GM19468 (cell line): ENCODE data around the gene KCNK7.

Experiments
- ATAC-seq: cut with Tn5 transposase; IDR thresholded peaks from one replicate; pipeline ENCODE4 v1.9.1; 2021; ENCODE audit warnings: mild to moderate bottlenecking, moderate library complexity, moderate number of reproducible peaks; ENCODE audit not compliant: unreplicated experiment; ENCODE audit errors: extremely low read depth

Gene KCNK7

DNA sequence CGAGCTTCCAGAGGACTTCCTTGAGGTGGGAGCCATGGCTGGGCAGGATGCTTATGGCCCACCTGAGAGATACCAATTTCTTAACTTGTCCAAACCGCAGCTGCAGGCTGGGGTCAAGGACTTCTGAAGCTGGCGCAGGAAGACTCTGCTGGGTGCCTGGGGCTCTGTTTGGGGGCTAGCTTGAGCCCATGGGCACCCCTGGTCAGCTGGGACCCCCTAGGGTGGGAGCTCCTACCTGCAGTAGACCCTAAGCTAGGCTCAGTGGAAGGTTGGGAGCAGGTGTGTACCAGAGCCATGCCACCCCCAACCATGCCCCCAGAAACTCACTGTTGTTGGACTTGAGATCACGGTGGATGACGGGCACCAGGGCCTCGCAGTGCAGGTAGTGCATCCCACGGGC, 17.1 kb upstream of the KCNK7 start:
- ATAC-seq = no peak

DNA sequence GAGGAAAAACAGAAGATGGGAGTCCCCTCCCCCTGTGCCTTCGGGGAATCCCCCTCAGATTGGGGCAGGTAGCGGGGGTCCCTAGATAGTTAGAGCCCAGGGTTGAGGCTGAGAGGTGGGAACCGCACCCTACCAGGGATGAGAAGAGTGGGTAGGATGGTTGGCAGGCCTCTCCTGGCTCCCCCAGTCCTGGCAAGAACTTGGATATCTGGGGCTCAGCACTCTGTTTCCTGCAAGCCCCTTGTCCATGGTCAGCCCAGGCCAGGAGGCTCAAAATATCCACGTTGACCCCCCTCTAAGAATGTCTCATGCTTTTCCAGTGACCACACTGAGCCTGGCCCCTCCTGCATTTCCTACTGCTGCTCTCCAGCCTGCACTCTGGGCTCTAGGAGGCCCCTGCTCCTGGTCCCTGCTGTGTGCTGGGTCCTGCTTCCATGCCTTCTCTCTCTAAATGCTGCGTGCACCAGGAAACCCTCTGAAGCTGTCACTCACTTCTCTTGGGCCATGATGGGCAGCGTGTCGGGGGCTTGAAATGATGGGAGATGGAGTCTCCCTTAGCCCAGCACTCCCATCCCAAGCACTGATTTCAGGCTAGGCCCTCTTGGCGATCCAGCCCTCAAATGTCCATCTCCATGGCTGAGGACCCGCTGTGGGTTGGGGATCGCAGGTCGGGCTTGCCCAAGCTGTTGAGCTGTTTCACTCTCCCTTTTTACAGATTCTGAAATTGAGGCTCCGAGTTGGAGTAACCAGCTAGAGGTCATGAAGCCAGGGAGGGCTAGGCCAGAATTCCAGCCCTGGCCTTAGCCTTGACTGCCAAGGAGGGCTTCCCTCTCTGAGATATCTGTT, 16.4 kb upstream of the KCNK7 start:
- no peak for ATAC-seq

DNA sequence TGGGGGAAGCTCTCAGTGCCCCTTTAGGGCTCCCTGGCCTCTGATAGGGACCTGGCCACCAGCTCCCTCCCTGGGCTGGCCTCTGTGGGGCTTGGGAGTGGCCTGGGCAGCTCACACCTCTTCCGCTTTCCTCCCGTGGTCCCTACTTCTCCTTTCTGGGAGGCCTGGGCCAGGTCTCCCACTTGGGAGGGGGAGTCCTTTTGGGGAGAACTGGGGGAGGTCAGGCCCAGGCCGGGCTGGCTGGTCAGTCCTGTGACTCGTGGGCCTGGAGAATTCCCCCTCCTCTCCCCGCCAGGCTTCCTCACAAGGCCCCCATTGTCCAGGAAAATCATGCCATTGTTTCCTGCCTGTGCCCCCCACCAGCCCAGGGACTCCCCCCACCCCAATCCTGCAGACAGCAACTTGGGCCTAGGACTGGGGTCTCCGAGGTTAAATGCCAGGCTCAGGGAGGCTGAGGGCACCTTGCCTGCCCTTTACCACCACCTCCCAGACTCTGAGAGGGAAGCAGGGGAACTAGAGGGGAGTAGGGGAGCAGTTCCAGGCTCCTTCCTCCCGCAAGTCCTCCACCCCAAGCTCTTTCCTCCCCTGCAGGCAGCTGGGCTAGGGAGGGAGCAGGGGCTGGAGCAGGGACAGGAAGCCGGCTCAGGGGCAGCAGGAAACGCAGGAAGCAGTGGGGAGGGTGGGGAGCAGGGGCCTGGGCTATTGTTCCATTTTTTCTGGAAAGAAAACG, 15.6 kb upstream of the KCNK7 start:
- no peak for ATAC-seq

DNA sequence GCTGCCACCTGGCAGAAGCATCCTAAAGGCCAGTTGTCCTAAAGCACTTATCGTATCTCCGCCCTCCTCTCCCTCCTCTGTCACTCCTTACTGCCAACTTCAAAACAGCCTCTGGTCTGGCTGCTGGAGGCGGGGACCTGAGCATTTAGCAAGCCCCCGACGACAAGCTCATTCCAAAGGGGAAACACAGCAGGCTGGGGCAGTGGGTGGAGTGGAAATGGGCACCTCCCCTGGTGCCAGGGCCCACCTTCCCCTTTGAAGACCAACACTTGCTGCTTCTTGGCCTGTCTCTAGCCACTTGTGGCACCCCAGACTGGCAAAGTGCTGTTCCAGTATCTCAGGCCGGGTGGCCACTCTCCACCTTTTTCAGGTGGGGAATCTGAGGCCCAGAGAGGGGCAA, 14.8 kb upstream of the KCNK7 start:
- no peak for ATAC-seq

DNA sequence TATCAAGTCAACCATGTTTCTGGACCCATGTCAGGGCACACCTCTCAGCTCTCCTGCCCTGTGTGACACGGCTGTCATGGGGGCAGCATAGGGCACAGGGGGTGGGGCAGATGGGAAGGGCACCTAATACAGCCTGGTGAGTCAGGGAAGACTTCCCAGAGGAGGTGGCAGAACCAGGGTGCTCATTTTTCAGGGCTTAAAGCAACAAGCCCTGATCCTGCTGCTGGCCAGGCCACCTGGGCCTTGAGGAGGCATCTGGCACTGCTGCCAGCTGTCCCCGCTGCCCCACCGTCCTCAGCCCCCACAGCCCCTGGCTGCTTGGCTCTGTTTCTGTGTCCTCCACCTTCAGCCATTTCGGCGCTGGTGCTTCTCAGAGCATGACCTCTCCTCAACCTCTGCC, 14.1 kb upstream of the KCNK7 start:
- no peak for ATAC-seq

DNA sequence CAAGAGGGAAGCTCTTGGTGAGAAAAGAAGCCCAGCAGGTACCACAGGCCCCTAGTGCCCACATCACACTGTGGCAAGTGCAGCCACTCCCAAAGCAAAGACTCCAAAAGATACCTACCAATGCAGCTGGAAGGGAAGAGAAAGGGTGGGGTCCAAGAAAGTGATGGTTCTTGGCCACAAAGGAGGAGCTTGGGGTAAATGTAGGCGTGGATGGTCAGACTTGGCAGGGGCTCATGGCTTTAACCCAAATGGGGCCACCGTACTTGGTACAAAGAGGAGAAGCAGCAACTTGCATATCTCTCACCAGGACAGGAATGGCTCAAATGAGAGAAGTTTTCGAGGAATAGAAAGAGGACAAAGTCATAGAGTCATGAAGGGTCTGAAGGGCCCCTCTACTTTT, 13.6 kb upstream of the KCNK7 start:
- no peak for ATAC-seq

DNA sequence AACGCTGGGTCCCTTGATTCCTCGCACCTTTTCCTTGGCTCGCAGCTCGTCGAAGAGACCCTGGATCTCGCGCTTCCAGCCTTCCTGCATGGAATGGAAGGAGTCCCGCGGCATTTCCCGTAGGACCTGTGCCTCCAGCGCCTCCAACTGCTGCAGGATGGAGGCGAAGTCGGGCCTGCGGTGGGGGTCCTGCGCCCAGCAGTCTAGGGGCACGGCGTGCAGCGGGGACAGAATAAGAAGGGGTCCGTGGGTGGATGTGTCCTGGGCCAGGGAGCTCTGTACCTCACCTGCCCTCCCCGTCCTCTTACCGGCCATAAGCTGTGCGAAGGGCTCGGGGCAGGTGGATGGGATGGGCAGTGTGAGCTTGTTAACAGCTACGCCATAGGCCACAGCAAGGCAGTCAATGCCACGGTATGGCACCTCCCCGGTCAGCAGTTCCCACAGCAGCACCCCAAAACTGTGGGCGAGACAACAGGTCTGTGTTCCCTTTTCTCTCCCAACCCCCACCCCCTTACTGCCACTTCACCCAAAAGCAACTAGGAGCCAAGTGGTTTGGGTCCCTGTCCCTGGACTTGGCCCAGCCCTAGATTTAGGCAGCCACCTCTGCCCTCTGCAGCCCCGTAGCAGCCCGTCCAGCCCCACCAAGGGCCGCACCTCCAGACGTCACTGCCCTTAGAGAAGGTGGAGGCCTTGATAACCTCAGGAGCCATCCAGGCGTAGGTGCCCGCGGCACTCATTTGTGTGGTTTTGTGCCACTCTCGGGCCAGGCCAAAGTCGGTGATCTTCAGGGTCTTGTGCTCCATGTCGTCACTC, 12.2 kb upstream of the KCNK7 start:
- ATAC-seq = no peak

DNA sequence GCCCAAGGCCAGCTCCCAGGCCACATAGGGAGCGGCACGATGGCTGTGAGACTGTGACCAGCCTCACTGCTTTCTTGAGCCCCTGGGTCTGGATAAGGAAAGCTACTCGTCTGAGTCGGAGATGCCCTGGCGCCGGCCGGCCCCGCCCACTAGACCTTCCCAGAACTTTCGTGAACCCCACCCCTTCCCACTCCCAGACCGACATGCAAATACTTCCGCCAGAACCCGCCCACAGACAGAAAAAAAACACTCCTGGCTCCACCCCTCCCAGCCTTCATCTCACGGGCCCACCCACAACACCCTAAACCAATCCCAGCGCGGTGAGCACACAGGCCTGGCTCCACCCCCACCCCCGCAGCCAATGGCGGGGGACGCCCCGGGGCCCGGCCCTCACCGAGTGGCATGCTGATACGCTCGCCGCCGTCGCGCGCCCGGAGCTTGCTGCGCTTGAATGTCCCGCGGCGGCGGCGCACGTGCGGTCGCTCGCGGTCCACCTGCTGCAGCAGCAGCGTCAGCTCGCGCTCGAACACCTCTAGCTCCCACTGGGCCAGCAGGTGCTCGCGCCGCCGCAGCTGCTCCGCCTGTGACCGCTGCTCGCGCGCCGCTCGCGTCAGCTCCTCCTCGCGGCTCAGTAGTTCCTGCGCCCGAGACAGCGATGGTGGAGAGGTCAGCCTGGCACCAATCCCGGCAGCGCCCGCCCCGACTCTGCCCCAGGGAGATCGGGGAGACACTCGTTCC, 11.4 kb upstream of the KCNK7 start:
- ATAC-seq = no peak

DNA sequence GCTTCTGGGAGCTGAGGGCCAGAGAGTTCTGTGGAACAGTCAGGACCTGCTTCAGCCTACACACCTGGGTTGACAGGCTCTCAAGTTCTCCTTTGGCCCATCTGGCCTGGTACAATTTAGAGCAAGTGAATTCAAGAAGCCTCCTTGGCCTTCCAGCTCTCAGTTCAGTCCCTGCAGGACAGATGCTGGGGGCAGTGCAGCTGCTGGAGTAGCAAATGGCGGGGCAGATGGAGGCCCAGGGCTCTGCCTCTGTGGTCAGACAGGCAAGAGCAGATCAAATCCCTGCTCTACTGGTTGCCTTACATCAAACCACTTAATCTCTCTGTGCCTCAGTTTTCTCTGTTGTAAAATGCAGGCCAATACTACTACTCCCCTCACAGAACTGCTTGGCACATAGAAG, 8.7 kb upstream of the KCNK7 start:
- no peak for ATAC-seq

DNA sequence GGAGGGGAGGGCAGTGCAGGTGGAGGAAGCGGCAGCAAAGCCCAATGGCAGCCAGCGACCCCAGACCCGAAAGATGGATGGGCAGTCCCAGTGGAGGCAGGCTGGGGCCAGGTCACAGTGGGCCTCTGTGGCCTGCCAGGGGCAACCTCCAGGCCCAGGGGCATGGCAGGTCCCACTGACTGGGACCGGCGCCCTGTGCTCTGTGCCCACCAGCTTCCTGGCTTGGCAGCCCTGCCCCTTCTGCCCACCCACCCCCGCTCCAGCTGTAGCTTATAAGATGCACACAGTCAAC, 4.3 kb upstream of the KCNK7 start:
- ATAC-seq = no peak

DNA sequence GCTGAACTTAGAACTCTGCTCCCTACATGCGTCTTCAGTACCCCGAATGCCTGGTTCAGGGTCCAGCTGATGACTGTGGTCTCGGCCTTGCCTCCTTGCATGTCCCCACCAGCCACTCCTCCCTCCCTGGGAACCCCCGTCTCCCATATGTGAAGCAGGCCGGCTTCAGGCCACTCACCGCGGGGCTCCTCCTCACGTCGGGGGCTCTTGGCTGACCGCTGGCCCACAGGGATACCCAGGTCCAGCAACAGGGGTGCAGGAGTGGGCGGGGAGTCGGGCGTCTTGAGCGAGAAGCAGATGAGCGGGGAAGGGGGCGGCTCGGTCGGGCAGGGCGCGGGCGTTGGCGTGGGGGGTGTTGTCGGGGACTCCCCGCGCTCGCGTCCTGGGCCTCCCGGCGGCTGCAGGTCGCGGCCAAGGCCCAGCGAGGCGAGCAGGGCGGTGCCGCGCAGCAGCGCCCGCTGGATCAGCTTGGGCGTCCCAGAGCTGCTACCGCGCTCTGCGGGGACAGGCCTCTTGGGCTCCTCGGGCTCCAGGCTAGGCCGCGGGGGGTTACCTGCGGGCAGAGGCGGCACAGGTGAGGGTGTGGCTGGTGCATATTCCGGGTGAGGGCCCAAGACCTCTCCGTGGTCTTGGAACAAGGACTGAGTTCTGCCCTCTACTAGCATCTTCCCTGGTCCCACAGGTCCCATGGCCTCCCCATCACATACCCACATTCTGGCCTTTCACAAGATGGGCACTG, 3.8 kb upstream of the KCNK7 start:
- no peak for ATAC-seq

DNA sequence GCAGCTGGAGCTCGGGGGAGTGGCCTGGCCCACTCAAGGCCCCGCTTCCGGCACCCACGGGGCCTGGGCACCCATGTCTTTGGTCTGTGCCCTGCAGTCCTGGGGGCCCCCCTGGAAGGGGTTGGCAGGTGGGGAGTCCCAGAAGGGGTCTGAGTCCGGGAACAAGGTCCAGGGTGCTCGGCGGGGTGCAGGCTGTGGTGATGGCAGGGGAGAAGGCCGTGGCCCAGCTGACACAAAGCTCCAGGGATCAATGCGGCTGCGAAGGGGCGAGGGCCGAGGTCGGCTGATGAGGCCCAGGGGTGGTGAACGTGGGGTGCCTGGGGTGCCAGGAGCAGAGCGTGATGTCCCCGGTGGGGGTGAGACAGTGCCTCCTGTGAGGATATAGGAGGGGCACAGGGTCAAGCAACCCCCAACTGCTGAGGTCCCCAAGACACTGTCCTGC, 2.7 kb upstream of the KCNK7 start:
- ATAC-seq = no peak

DNA sequence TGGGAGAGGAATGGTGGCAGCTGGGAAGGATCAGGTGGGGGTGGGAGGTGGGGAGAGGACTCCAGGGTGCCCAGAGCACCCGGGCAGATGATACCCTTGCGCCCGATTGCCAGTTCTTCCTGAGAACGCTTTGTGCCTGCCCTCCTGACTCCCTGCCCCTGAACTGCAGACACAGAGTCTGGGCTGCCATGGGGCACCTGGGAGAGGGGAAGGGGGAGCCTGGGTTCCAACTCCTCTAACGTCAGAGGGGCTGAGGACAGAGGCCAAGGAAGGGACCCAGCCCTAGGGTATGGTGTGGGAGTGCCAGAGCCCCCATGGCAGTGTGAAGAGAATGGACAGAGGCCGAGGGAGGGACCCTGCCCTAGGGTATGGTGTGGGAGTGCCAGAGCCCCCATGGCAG, 920 bp upstream of the KCNK7 start:
- no peak for ATAC-seq

DNA sequence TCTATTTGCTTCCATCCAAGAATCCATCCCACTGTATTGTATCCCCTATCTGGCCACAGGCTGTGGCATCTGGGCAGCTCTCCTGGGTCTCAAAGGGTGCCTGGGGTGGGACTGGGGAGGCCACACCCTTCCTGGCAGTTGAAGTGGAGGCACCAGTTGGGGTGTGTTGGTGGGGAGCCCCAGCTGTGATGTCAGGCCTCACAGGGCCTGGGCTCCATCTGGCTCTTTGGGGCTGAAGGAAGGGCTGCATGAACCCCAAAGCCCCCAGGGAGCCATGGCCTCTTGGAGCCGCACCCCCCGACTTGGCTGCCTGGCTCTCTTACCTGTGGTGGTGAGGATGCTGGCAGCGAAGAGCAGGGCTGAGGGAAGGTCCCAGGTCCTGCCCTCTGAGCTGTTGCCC, 469 bp downstream of the KCNK7 start:
- ATAC-seq = no peak

DNA sequence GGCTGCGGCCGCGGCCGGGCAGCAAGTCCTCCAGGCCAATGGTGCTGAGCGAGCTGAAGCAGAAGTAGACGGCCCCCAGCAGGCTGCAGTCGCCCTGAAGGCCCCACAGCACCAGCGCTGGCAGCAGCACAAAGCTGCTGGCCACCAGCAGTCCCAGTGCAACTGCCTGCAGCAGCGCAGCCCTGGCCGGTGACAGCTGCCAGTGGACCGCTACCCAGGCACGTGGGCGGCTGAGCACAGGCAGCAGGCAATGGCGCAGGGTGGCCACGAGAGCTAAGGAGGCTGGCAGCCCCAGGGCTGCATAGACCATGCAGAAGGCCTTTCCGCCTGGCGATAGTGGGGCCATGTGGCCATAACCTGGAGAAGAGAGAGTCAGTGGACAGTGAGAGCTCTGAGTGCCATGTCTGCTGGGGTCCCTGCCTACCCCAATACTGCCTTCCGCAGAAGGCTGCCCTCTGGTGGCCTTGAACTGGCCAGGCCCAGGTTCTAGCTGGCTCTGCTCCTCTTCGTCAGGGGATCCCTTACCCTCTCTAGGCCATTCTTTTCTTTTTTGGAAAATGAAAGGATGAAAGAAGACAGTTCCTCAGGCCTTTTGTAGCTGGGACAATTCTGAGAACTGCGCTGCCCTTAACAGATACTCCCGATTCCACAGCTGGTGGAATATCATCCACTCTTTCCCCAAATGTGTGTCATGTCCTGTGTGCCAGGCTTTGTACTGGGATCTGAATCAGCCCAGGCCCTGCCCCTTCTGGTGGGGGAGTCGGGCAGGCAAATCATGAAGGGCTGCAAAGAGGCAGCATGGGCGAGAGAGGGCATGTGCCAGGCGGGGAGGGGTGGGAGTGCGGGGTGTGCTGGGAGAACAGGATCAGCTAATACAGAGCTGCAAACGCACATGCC, 1.8 kb downstream of the KCNK7 start:
- ATAC-seq = no peak

DNA sequence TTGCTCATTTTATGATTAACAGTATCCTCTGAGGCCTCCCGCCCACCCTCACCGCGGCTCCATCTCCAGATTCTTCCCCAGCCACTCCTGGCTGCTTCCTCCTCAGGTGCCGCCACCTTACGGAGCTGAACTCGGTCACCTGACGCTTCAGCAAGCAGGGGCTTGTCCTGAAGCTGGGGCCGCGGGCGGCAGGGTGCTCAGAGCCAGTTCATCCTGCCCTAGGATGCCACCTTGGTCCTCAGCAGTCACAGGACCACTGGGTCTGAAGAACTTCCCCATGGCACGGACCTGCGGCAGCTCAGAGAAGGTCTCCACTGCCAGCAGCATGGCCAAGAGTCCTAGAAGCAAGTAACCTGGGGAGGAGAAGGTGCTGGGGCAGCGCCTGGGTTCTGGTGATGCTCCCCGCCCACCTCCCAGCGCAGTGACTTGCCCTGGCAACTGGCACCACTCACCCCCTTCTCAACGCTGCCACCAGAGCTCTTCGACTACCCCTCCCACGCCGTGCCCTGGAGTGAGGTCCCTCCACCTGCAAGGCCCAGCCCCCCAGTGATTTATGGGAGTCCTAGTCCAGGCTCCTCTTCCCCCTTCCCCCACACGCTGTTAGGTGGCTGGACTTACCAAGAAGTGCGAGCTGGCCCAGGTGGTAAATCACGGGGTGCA, 2.6 kb downstream of the KCNK7 start:
- no peak for ATAC-seq

DNA sequence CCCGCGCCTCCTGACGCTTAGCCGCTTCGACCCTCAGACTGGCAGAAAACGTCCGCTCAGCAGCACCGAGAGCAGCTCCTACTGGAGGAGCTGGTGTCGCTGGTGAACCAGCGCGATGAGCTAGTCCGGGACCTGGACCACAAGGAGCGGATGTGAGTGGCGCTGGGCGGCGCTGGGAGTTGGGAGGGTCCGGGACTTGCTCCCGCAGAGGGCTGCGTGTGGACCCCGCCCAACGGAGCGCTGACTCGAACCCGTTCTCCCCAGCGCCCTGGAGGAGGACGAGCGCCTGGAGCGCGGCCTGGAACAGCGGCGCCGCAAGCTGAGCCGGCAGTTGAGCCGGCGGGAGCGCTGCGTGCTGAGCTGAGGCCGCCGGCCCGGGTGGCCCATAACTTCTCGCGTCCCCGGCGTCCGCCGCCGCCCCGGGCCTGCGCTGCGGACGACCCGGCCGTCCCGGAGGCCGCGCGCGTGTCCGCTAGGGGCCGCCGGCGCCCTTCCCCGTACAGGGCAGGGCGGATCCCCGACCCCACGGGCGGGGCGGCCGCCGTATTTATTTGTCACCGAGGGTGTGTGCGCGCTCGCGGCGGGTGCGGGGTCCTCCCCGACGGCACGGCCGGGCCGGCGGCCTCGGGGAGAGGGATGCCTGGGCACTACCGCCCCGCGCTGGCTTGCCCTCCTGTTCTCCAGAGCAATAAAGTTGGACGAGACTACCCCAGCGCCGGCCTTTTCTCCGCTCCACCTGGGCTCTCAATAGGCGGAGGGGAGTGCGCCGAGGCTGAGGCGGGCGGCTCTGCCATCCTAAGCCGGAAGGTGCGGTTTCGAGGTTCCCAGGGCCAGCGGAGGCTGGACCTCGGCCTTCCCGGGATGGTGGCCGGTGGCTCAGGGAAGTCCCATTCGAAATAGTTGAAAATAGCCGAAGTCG, 3.4 kb downstream of the KCNK7 start:
- ATAC-seq = no peak
